Liver (tissue), 9 donors: ENCODE results near the gene CLCNKB. TPM values are rescaled to one million over a fixed set of nuclear protein-coding genes. Genes with fewer than 3 reads are reported as not detected.

Experiments
- DNase-seq: peaks from one replicate; pipeline ENCODE4 v3.0.0-alpha.2; 2017; ENCODE audit warnings: low spot score
- H3K27ac ChIP-seq, 2 donors: one replicate each; pipeline ENCODE4 v1.7.0; 2013; ENCODE audit warnings: inconsistent platforms in 2 of 2, low read length in 2 of 2, control low read depth in 1 of 2, low read depth in 1 of 2, mild to moderate bottlenecking in 1 of 2
- H3K27me3 ChIP-seq, 4 donors: one replicate each; pipeline versions ENCODE4 v1.6.1 to v1.7.0; 2013; ENCODE audit warnings: low read length in 3 of 4, inconsistent platforms in 1 of 4, mild to moderate bottlenecking in 1 of 4, moderate library complexity in 1 of 4; ENCODE audit not compliant: control insufficient read depth in 4 of 4, insufficient read depth in 4 of 4
- H3K36me3 ChIP-seq, 4 donors: one replicate each; pipeline versions ENCODE4 v1.6.1 to v1.7.0; 2013; ENCODE audit warnings: low read length in 3 of 4, mild to moderate bottlenecking in 3 of 4, low read depth in 1 of 4, moderate library complexity in 1 of 4; ENCODE audit not compliant: control insufficient read depth in 4 of 4, insufficient read depth in 3 of 4
- H3K4me1 ChIP-seq, 4 donors: one replicate each; pipeline versions ENCODE4 v1.6.1 to v1.7.0; 2013; ENCODE audit warnings: low read length in 3 of 4, mild to moderate bottlenecking in 3 of 4, moderate library complexity in 1 of 4; ENCODE audit not compliant: control insufficient read depth in 4 of 4, insufficient read depth in 4 of 4
- H3K4me3 ChIP-seq, 3 donors: one replicate each; pipeline versions ENCODE4 v1.6.1 to v1.7.0; 2013; ENCODE audit warnings: low read length in 3 of 3, control low read depth in 1 of 3, low read depth in 1 of 3, mild to moderate bottlenecking in 1 of 3
- H3K9ac ChIP-seq, 2 donors: one replicate each; pipeline ENCODE4 v1.7.0; 2013; ENCODE audit warnings: low read length in 2 of 2, mild to moderate bottlenecking in 2 of 2, moderate library complexity in 2 of 2, control low read depth in 1 of 2, low read depth in 1 of 2
- H3K9me3 ChIP-seq, 4 donors: one replicate each; pipeline versions ENCODE4 v1.6.1 to v1.7.0; 2013; ENCODE audit warnings: low read length in 3 of 4; ENCODE audit not compliant: control insufficient read depth in 4 of 4
- ATF3 ChIP-seq: IDR thresholded peaks from 2 replicates; pipeline ENCODE4 v1.6.1; 2016; ENCODE audit warnings: antibody characterized with exemption
- CTCF ChIP-seq: fragments of 150-350 bp; IDR thresholded peaks from 2 replicates; pipeline ENCODE4 v1.5.1; 2017; ENCODE audit warnings: improper control_type of control experiment, low read depth, low read length; ENCODE audit not compliant: missing input control
- FOXA1 ChIP-seq: IDR thresholded peaks from 2 replicates; pipeline ENCODE4 v1.6.1; 2016; ENCODE audit warnings: antibody characterized with exemption
- FOXA2 ChIP-seq: IDR thresholded peaks from 2 replicates; pipeline ENCODE4 v1.6.1; 2016; ENCODE audit warnings: antibody characterized with exemption
- GABPA ChIP-seq, 2 donors: IDR thresholded peaks in 1 of 2; conservative IDR thresholded peaks in 1 of 2; 2 replicates each; pipeline ENCODE4 v1.6.1; 2016; ENCODE audit warnings: antibody characterized with exemption in 2 of 2, mild to moderate bottlenecking in 1 of 2, moderate library complexity in 1 of 2
- HNF4A ChIP-seq, 2 donors: conservative IDR thresholded peaks; 2 replicates each; pipeline ENCODE4 v1.6.1; 2016; ENCODE audit warnings: antibody characterized with exemption in 2 of 2, mild to moderate bottlenecking in 2 of 2
- JUND ChIP-seq, 2 donors: IDR thresholded peaks; 2 replicates each; pipeline ENCODE4 v1.6.1; 2016; ENCODE audit warnings: antibody characterized with exemption in 2 of 2
- MAX ChIP-seq: IDR thresholded peaks from 2 replicates; pipeline ENCODE4 v1.6.1; 2016; ENCODE audit warnings: antibody characterized with exemption
- RAD21 ChIP-seq, 2 donors: IDR thresholded peaks; 2 replicates each; pipeline ENCODE4 v1.6.1; 2016; ENCODE audit warnings: antibody characterized with exemption in 2 of 2, mild to moderate bottlenecking in 2 of 2
- REST ChIP-seq: IDR thresholded peaks from 2 replicates; pipeline ENCODE4 v1.6.1; 2016; ENCODE audit warnings: antibody characterized with exemption, mild to moderate bottlenecking
- TAF1 ChIP-seq: conservative IDR thresholded peaks from 2 replicates; pipeline ENCODE4 v1.6.1; 2016; ENCODE audit warnings: antibody characterized with exemption, mild to moderate bottlenecking
- ZBTB33 ChIP-seq: IDR thresholded peaks from 2 replicates; pipeline ENCODE4 v1.6.1; 2016; ENCODE audit warnings: antibody characterized with exemption
- WGBS: extraction: QIAGEN DNeasy Blood & Tissue Kit; methylation state at CpG from one replicate; pipeline ENCODE4 v1.1.7; 2013; 5-methylcytosine and 5-hydroxymethylcytosine counted together
- polyA plus RNA-seq, 2 donors: library from polyadenylated mRNA; stranded (reverse) in 1 of 2; unstranded in 1 of 2; fragments of 200-250 nt in 1 of 2; fragments of >200 nt in 1 of 2; fragmentation: Nextera tagmentation in 1 of 2; extraction: Ambion mirVana in 1 of 2; gene quantifications; one replicate each; pipeline versions ENCODE4 v1.2.1 to v1.2.3, GENCODE V29; 2013 to 2015
- total RNA-seq, 2 donors: library from RNA; depleted of rRNA; stranded (reverse); fragments of >200 nt; gene quantifications; one replicate each; pipeline ENCODE4 v1.2.3, GENCODE V29; 2014
- donor health status: healthy.
- donor health status: healthy.
- donor health status: healthy.
- donor health status: healthy.
- donor health status: healthy.

CLCNKB gene
- total and polyA plus RNA-seq, 4 donors, result not detected

- Histone ChIP-seq H3K27me3 (no peaks in the 10 kb centered on the region), H3K4me3 (no peak overlapping the region), H3K27ac (no peak overlapping the region), H3K9me3 (no peaks in the 10 kb centered on the region), H3K9ac (no peak overlapping the region), H3K36me3 (no peaks in the 10 kb centered on the region), H3K4me1 (peaks cover 0 to 17% (median 9%) of the 10 kb centered on the region in 4 donors)
- DNase-seq, result no peak
- WGBS, result 84% methylated on average over 5 of the region's 5 CpGs
- TF ChIP-seq JUND (IDR thresholded peaks at IDR 0.05) (no peak), ZBTB33 (no peak)
These were observed 37.0 kb downstream of the CLCNKB start for GRCh38 chr1:16080422-16081150.

- Histone ChIP-seq H3K9me3 (no peaks in the 10 kb centered on the region), H3K36me3 (no peaks in the 10 kb centered on the region), H3K9ac (no peak overlapping the region), H3K27ac (no peak overlapping the region), H3K27me3 (no peaks in the 10 kb centered on the region), H3K4me3 (no peak overlapping the region), H3K4me1 (peaks cover 0 to 14% (median 7%) of the 10 kb centered on the region in 4 donors)
- no peak for TF ChIP-seq HNF4A (conservative IDR thresholded peaks at IDR 0.05)
- no peak for TF ChIP-seq FOXA1
- no peak for TF ChIP-seq ATF3
- no peak for TF ChIP-seq JUND (IDR thresholded peaks at IDR 0.05)
- no peak for TF ChIP-seq GABPA (IDR thresholded peaks at IDR 0.05 in 1 of 2, conservative IDR thresholded peaks at IDR 0.05 in 1 of 2)
- no peak for TF ChIP-seq FOXA2
- TF ChIP-seq MAX, result no peak
- TF ChIP-seq CTCF, result no peak
- DNase-seq, result no peak
- WGBS, result 83% methylated on average over 9 of the region's 9 CpGs
These were observed 38.1 kb downstream of the CLCNKB start for GRCh38 chr1:16081636-16082035.

GRCh38 chr1:16082283-16083038 lies 38.9 kb downstream of the CLCNKB start:
- H3K4me1 ChIP-seq, result peaks cover 0 to 7% (median 2%) of the 10 kb centered on the region in 4 donors
- H3K27me3 ChIP-seq, result no peaks in the 10 kb centered on the region
- peak; percentile 82 for DNase-seq
- no peaks in the 10 kb centered on the region for H3K9me3 ChIP-seq
- TF ChIP-seq CTCF (peak; percentile 91), TAF1 (no peak), JUND (IDR thresholded peaks at IDR 0.05) (no peak), ATF3 (no peak), RAD21 (IDR thresholded peaks at IDR 0.05) (peak; percentile 89 to 95), REST (no peak), MAX (no peak)
- no peak overlapping the region for H3K4me3 ChIP-seq
- no peak overlapping the region for H3K9ac ChIP-seq
- H3K36me3 ChIP-seq, result no peaks in the 10 kb centered on the region
- no peak overlapping the region for H3K27ac ChIP-seq
- 64% methylated on average over 9 of the region's 9 CpGs for WGBS
